Measurements from ENCODE around the gene ARHGAP45. TPM values are rescaled to one million over a fixed set of nuclear protein-coding genes. Genes with fewer than 3 reads are reported as not detected.

The ARHGAP45 gene
- total and polyA plus RNA-seq, 9 of the 15 experiments (the other 6 are each of a cell fraction or from before 2014, with no cell fraction given): 0.08 to 22.1 (median 4.2) TPM

DNA sequence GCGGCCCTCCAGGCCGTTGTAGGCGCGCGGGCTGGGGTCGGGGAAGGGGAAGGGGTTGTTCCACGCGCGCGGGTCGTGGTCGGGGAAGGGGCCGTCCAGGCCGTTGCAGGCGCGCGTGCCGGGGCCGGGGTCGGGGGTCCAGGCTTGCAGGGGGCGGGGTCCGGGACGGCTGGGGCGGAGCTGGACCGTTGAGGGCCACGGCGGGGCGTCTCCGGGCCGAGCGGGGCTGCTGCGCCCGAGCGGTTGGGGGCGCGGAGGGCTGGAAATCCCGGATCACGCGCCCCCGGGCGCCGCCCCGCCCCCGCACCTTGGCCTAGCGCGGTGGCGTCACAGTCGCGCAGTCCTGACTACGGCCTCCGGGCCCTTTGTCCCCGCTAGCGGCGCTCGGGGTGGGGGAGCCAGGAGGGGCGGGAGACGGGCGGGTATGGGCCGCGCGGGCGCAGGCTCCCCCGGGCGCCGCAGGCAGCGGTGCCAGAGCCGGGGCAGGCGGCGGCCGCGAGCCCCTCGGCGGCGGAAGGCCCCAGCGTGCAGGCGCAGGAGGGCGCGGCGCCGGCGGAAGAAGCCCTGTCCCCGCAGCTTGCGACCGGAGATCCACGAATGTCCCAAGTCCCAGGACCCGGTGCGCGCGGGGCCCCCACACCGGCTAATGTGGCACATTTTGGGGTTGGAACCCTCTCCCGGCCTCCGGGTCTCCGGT is 37.5 kb downstream of the ARHGAP45 start (continued):
- TF ChIP-seq, protein P1, sequence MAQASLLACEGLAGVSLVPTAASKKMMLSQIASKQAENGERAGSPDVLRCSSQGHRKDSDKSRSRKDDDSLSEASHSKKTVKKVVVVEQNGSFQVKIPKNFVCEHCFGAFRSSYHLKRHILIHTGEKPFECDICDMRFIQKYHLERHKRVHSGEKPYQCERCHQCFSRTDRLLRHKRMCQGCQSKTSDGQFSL (CRISPR knock-in tag; IDR thresholded peaks at IDR 0.05): no peak; the same call in 1 of the 2 replicates
- TF ChIP-seq, protein P1 (tag; IDR thresholded peaks at IDR 0.05): peak in 1 of 2 experiments; percentile 48; a peak in 1 of 4 replicates
- TF ChIP-seq, protein P2, sequence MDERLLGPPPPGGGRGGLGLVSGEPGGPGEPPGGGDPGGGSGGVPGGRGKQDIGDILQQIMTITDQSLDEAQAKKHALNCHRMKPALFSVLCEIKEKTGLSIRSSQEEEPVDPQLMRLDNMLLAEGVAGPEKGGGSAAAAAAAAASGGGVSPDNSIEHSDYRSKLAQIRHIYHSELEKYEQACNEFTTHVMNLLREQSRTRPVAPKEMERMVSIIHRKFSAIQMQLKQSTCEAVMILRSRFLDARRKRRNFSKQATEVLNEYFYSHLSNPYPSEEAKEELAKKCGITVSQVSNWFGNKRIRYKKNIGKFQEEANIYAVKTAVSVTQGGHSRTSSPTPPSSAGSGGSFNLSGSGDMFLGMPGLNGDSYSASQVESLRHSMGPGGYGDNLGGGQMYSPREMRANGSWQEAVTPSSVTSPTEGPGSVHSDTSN (CRISPR knock-in tag; IDR thresholded peaks at IDR 0.05; ENCODE audit: low read depth): no peak
- TF ChIP-seq, protein P2 (tag; conservative IDR thresholded peaks at IDR 0.05; ENCODE audit: low read depth): no peak
- TF ChIP-seq MXI1 (IDR thresholded peaks at IDR 0.05; ENCODE audit: low read depth, low read length) (no peak), ZFP36 (IDR thresholded peaks at IDR 0.05; ENCODE audit: low read depth, low read length, partially characterized antibody) (no peak), SMAD1 (IDR thresholded peaks at IDR 0.05; ENCODE audit: low read depth, low read length, partially characterized antibody) (no peak), MBD2 (IDR thresholded peaks at IDR 0.05; ENCODE audit: borderline replicate concordance, low read depth) (peak; percentile 9; the same call in 1 of the 2 replicates)
- TF ChIP-seq, protein P3, sequence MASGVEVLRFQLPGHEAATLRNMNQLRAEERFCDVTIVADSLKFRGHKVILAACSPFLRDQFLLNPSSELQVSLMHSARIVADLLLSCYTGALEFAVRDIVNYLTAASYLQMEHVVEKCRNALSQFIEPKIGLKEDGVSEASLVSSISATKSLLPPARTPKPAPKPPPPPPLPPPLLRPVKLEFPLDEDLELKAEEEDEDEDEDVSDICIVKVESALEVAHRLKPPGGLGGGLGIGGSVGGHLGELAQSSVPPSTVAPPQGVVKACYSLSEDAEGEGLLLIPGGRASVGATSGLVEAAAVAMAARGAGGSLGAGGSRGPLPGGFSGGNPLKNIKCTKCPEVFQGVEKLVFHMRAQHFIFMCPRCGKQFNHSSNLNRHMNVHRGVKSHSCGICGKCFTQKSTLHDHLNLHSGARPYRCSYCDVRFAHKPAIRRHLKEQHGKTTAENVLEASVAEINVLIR (CRISPR knock-in tag; IDR thresholded peaks at IDR 0.05): peak; percentile 60; the same call in 1 of the 2 replicates
- TF ChIP-seq, protein P4, sequence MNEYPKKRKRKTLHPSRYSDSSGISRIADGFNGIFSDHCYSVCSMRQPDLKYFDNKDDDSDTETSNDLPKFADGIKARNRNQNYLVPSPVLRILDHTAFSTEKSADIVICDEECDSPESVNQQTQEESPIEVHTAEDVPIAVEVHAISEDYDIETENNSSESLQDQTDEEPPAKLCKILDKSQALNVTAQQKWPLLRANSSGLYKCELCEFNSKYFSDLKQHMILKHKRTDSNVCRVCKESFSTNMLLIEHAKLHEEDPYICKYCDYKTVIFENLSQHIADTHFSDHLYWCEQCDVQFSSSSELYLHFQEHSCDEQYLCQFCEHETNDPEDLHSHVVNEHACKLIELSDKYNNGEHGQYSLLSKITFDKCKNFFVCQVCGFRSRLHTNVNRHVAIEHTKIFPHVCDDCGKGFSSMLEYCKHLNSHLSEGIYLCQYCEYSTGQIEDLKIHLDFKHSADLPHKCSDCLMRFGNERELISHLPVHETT (CRISPR knock-in tag; conservative IDR thresholded peaks at IDR 0.05 in 1 of 2, IDR thresholded peaks at IDR 0.05 in 1 of 2): peak in 1 of 2 experiments; percentile 86; a peak in 2 of 4 replicates
- TF ChIP-seq, protein P5, sequence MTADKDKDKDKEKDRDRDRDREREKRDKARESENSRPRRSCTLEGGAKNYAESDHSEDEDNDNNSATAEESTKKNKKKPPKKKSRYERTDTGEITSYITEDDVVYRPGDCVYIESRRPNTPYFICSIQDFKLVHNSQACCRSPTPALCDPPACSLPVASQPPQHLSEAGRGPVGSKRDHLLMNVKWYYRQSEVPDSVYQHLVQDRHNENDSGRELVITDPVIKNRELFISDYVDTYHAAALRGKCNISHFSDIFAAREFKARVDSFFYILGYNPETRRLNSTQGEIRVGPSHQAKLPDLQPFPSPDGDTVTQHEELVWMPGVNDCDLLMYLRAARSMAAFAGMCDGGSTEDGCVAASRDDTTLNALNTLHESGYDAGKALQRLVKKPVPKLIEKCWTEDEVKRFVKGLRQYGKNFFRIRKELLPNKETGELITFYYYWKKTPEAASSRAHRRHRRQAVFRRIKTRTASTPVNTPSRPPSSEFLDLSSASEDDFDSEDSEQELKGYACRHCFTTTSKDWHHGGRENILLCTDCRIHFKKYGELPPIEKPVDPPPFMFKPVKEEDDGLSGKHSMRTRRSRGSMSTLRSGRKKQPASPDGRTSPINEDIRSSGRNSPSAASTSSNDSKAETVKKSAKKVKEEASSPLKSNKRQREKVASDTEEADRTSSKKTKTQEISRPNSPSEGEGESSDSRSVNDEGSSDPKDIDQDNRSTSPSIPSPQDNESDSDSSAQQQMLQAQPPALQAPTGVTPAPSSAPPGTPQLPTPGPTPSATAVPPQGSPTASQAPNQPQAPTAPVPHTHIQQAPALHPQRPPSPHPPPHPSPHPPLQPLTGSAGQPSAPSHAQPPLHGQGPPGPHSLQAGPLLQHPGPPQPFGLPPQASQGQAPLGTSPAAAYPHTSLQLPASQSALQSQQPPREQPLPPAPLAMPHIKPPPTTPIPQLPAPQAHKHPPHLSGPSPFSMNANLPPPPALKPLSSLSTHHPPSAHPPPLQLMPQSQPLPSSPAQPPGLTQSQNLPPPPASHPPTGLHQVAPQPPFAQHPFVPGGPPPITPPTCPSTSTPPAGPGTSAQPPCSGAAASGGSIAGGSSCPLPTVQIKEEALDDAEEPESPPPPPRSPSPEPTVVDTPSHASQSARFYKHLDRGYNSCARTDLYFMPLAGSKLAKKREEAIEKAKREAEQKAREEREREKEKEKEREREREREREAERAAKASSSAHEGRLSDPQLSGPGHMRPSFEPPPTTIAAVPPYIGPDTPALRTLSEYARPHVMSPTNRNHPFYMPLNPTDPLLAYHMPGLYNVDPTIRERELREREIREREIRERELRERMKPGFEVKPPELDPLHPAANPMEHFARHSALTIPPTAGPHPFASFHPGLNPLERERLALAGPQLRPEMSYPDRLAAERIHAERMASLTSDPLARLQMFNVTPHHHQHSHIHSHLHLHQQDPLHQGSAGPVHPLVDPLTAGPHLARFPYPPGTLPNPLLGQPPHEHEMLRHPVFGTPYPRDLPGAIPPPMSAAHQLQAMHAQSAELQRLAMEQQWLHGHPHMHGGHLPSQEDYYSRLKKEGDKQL (CRISPR knock-in tag; IDR thresholded peaks at IDR 0.05; ENCODE audit: borderline replicate concordance): no peak
